Ascending aorta (tissue), 2 donors: ENCODE measurements around the gene MYL10. TPM values are rescaled to one million over a fixed set of nuclear protein-coding genes. Genes with fewer than 3 reads are reported as not detected.

Source experiments
- DNase-seq, 2 donors: peaks; one replicate each; pipeline ENCODE4 v3.0.0-alpha.2; 2019; ENCODE audit warnings: low spot score in 2 of 2
- H3K27ac ChIP-seq, 2 donors: fragments of 200-600 bp; sonication (generic); one replicate each; pipeline ENCODE4 v1.5.1; 2016 to 2017; ENCODE audit warnings: mild to moderate bottlenecking in 1 of 2
- H3K27me3 ChIP-seq: fragments of 200-600 bp; sonication (generic); one replicate; pipeline ENCODE4 v1.5.1; 2017
- H3K36me3 ChIP-seq, 2 donors: fragments of 200-600 bp; sonication (generic); one replicate each; pipeline ENCODE4 v1.5.1; 2016
- H3K4me1 ChIP-seq, 2 donors: fragments of 200-600 bp; sonication (generic); one replicate each; pipeline ENCODE4 v1.5.1; 2016 to 2017; ENCODE audit warnings: mild to moderate bottlenecking in 1 of 2
- H3K4me3 ChIP-seq, 2 donors: fragments of 200-600 bp; sonication (generic); one replicate each; pipeline ENCODE4 v1.5.1; 2016 to 2017; ENCODE audit warnings: mild to moderate bottlenecking in 1 of 2
- H3K9me3 ChIP-seq, 2 donors: fragments of 200-600 bp; sonication (generic); one replicate each; pipeline ENCODE4 v1.5.1; 2016
- intact Hi-C: fragments of 100-400 bp; cut with DNase I; formaldehyde crosslinking; loops from one replicate; pipeline ENCODE4 v1.15.1; 2023
- total RNA-seq: library from RNA; depleted of rRNA; stranded (reverse); fragments of >200 nt; gene quantifications from one replicate; pipeline ENCODE4 v1.1.0, GENCODE V29; 2016
- TF ChIP-seq, protein P1 (sequence below), 3 experiments: fragments of 200-600 bp in 2 of 3; fragments of 450-650 bp in 1 of 3; sonication (generic) in 2 of 3; IDR thresholded peaks; one replicate each; pipeline ENCODE4 v1.5.1; 2016 to 2019; ENCODE audit warnings: antibody characterized with exemption in 3 of 3, mild to moderate bottlenecking in 1 of 3, moderate library complexity in 1 of 3

MYL10 gene
- total RNA-seq, 1 donor from 2014 or later = not detected

DNA sequence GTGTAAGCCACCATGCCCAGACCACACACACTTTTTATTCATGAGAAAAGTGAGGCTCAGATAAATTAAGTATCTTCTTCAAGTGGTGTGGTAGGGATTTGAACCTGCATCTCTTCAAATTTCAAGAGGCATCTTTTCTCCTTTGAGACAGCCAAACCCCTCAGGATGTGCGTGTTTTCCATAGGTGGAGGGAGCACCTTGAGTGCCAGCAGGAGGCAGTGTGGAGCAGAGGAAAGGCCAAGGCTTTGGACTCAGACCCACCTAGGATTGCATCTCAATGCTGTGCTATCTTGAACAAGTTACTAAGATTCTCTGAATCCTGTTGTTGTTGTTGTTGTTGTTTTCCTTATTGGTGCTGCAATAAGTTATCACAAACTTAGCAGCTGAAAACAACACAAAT is 40.2 kb upstream of the MYL10 start:
- H3K27me3 ChIP-seq = no peaks in the 10 kb centered on the region
- H3K4me3 ChIP-seq = no peak overlapping the region
- H3K9me3 ChIP-seq = no peaks in the 10 kb centered on the region
- TF ChIP-seq, protein P1, sequence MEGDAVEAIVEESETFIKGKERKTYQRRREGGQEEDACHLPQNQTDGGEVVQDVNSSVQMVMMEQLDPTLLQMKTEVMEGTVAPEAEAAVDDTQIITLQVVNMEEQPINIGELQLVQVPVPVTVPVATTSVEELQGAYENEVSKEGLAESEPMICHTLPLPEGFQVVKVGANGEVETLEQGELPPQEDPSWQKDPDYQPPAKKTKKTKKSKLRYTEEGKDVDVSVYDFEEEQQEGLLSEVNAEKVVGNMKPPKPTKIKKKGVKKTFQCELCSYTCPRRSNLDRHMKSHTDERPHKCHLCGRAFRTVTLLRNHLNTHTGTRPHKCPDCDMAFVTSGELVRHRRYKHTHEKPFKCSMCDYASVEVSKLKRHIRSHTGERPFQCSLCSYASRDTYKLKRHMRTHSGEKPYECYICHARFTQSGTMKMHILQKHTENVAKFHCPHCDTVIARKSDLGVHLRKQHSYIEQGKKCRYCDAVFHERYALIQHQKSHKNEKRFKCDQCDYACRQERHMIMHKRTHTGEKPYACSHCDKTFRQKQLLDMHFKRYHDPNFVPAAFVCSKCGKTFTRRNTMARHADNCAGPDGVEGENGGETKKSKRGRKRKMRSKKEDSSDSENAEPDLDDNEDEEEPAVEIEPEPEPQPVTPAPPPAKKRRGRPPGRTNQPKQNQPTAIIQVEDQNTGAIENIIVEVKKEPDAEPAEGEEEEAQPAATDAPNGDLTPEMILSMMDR (IDR thresholded peaks at IDR 0.05) = no peak
- H3K36me3 ChIP-seq = no peaks in the 10 kb centered on the region
- no peak for DNase-seq
- H3K27ac ChIP-seq = no peak overlapping the region
- intact Hi-C loops = no loop called here
- no peaks in the 10 kb centered on the region for H3K4me1 ChIP-seq

DNA sequence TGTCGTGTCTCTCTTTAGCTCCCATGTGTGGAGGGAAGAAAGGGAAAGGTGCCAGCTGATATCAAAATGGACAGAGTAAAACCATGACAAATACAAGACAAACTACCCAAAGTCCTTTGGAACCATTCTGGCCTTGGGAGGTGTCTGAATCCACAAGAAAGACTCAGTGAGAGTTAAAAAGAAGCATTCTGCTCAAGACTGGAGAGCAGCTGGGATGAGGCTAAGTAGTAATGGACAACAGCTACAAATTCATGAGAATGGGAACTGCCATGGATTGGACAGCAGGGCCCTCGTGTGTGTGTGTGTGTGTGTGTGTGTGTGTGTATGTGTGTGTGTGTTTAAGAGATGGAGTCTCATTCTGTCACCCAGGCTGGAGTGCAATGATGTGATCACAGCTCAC is 39.6 kb upstream of the MYL10 start:
- Histone ChIP-seq H3K27me3 (no peaks in the 10 kb centered on the region), H3K4me3 (no peak overlapping the region), H3K36me3 (no peaks in the 10 kb centered on the region), H3K9me3 (no peaks in the 10 kb centered on the region), H3K4me1 (no peaks in the 10 kb centered on the region), H3K27ac (no peak overlapping the region)
- intact Hi-C loops = no loop called here
- TF ChIP-seq, protein P1 (IDR thresholded peaks at IDR 0.05) = no peak
- no peak for DNase-seq

DNA sequence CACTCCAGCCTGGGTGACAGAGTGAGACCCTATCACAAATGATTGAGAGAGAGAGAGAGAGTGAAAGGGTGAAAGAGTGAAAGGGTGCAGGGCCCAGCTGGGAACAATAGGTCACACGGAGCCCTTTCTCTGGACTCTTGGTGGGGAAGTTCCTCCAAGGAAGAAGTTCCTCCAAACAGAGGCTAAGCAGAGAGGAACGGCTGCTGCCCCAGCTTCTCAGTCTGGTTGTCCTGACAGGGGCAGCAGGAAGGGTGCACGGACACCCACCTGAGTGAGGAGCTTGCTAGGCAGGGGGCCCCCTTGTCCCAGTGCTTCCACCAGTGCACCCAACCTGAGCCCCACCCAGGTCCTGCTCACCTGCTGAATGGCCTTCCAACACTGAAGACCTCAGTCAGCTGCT is 38.8 kb upstream of the MYL10 start:
- DNase-seq = no peak
- H3K36me3 ChIP-seq = no peaks in the 10 kb centered on the region
- H3K4me3 ChIP-seq = no peak overlapping the region
- no peaks in the 10 kb centered on the region for H3K27me3 ChIP-seq
- TF ChIP-seq, protein P1 (IDR thresholded peaks at IDR 0.05) = no peak
- no peak overlapping the region for H3K27ac ChIP-seq
- H3K4me1 ChIP-seq = no peaks in the 10 kb centered on the region
- no peaks in the 10 kb centered on the region for H3K9me3 ChIP-seq
- intact Hi-C loops = no loop called here

DNA sequence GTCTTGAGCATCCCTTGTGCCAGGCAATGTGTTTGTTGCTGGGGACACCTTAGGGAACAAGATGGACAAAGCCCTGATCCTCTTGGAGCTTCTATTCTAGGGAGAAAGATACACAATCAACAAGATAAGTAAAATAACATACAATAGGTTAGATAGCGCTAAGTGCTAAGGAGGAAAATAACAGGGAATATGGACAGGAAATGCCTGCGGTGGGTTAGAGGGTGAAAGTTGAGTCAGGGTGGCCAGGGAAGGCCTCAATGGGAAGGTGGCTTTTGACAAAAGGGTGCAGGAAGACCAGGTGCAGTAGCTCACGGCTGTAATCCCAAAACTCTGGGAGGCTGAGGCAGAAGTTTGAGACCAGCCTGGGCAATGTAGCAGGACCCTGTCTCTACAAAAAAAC is 38.3 kb upstream of the MYL10 start:
- no peaks in the 10 kb centered on the region for H3K27me3 ChIP-seq
- no peaks in the 10 kb centered on the region for H3K9me3 ChIP-seq
- H3K4me3 ChIP-seq = no peak overlapping the region
- H3K4me1 ChIP-seq = no peaks in the 10 kb centered on the region
- TF ChIP-seq, protein P1 (IDR thresholded peaks at IDR 0.05) = no peak
- H3K27ac ChIP-seq = no peak overlapping the region
- no peak for DNase-seq
- intact Hi-C loops = no loop called here
- H3K36me3 ChIP-seq = no peaks in the 10 kb centered on the region

DNA sequence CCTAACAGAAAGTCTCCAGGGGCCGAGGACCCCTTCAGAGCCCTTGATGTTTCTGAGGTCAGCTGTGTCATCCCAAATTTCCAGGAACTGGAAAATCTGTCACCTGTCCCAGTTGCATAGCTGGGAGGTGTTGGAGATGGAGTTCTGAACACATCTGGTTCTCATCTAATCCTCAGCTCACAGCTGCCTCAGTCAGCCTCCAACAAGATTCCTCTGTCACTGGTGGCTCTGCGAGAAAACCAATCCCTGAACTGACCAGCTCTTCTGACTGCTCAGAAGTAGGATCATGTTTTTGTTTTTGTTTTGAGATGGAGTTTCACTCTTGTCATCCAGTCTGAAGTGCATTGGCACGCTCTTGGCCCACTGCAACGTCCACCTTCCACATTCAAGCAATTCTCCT is 37.6 kb upstream of the MYL10 start:
- H3K4me1 ChIP-seq = no peaks in the 10 kb centered on the region
- TF ChIP-seq, protein P1 (IDR thresholded peaks at IDR 0.05) = no peak
- no peaks in the 10 kb centered on the region for H3K36me3 ChIP-seq
- DNase-seq = no peak
- intact Hi-C loops = no loop called here
- no peaks in the 10 kb centered on the region for H3K9me3 ChIP-seq
- no peak overlapping the region for H3K27ac ChIP-seq
- H3K27me3 ChIP-seq = no peaks in the 10 kb centered on the region
- no peak overlapping the region for H3K4me3 ChIP-seq

DNA sequence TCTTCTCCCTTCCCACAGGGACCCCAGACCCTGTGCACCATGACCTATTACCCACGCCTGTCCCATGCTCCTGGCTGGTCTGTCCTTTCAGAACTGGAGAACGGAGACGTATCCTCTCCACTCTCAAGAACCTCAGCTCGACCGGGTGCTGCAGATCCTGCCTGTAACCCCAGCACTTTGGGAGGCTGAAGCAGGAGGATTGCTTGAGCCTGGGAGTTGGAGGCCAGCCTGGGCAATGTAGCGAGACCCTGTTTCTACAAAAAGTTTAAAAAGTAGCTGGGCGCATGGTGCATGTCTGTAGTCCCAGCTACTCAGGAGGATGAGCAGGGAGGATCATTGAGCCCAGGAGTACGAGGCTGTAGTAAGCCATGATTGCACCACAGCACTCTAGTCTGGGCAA is 37.2 kb upstream of the MYL10 start:
- intact Hi-C loops = no loop called here
- no peaks in the 10 kb centered on the region for H3K36me3 ChIP-seq
- no peak overlapping the region for H3K4me3 ChIP-seq
- H3K4me1 ChIP-seq = no peaks in the 10 kb centered on the region
- TF ChIP-seq, protein P1 (IDR thresholded peaks at IDR 0.05) = no peak
- no peak overlapping the region for H3K27ac ChIP-seq
- DNase-seq = no peak
- no peaks in the 10 kb centered on the region for H3K9me3 ChIP-seq
- H3K27me3 ChIP-seq = no peaks in the 10 kb centered on the region
